ENCODE results near the gene ZNF236.

- TF ChIP-seq CTCF (IDR thresholded peaks at IDR 0.05; ENCODE audit: low read depth, low read length) (no peak), EZH2phosphoT487 (IDR thresholded peaks at IDR 0.05; ENCODE audit: low read depth) (no peak)
Measured at GRCh38 chr18:76977684-76978232, 155.4 kb downstream of the ZNF236 start.
